ENCODE results near the gene KCNS1.
A peak's percentile ranks its signal among the peaks of the same experiment; 100 is the strongest.
"Not testable (repeated sequence)": the region's sequence is repeated elsewhere in the genome, so short reads cannot be mapped to it uniquely, and the experiment has no call there.

KCNS1 gene

GRCh38 chr20:45100563-45101245 lies at the start of gene KCNS1:
Gene KCNS1 (minus strand): TSS chr20:45101127. CDS start chr20:45099236, 1,891 bp downstream.
- no peak for DNase-seq (ENCODE audit: low spot score)

- no peak for DNase-seq (ENCODE audit: low spot score)
These were observed 48.1 kb upstream of the KCNS1 start for GRCh38 chr20:45149062-45149461.

- no peak for DNase-seq (ENCODE audit: low spot score)
These were observed 39.9 kb upstream of the KCNS1 start for GRCh38 chr20:45140836-45141235.

- not testable (repeated sequence) for DNase-seq (ENCODE audit: low spot score)
These were observed 38.9 kb upstream of the KCNS1 start for GRCh38 chr20:45139733-45140375.

GRCh38 chr20:45138561-45139300 lies 37.8 kb upstream of the KCNS1 start:
- DNase-seq (ENCODE audit: low spot score): no peak

- DNase-seq (ENCODE audit: low spot score): no peak
These were observed 36.0 kb upstream of the KCNS1 start for GRCh38 chr20:45136911-45137310.

GRCh38 chr20:45128099-45128498 lies 27.2 kb upstream of the KCNS1 start:
- DNase-seq (ENCODE audit: low spot score): no peak

- DNase-seq (ENCODE audit: low spot score): no peak
These were observed 23.4 kb upstream of the KCNS1 start, which contains the start of gene WFDC12 for GRCh38 chr20:45124365-45124764. Gene WFDC12 (minus strand): TSS chr20:45124465. CDS start chr20:45124447, 18 bp downstream.

GRCh38 chr20:45121388-45121787 lies 20.5 kb upstream of the KCNS1 start:
- no peak for DNase-seq (ENCODE audit: low spot score)

- no peak for DNase-seq (ENCODE audit: low spot score)
These were observed 18.8 kb upstream of the KCNS1 start for GRCh38 chr20:45119556-45120266.

- no peak for DNase-seq (ENCODE audit: low spot score)
These were observed 17.1 kb upstream of the KCNS1 start for GRCh38 chr20:45118028-45118427.

- no peak for DNase-seq (ENCODE audit: low spot score)
These were observed 16.7 kb upstream of the KCNS1 start for GRCh38 chr20:45117581-45117980.

GRCh38 chr20:45115829-45116228 lies 14.9 kb upstream of the KCNS1 start:
- DNase-seq (ENCODE audit: low spot score): no peak

GRCh38 chr20:45115386-45115774 lies 14.5 kb upstream of the KCNS1 start:
- DNase-seq (ENCODE audit: low spot score): no peak

GRCh38 chr20:45114465-45115385 lies 13.8 kb upstream of the KCNS1 start, which contains the start of gene WFDC5:
Gene WFDC5 (minus strand): TSS chr20:45115174. CDS start chr20:45115083, 91 bp downstream.
- DNase-seq (ENCODE audit: low spot score): no peak

GRCh38 chr20:45113865-45114264 lies 12.9 kb upstream of the KCNS1 start:
- no peak for DNase-seq (ENCODE audit: low spot score)

GRCh38 chr20:45112754-45113153 lies 11.8 kb upstream of the KCNS1 start:
- DNase-seq (ENCODE audit: low spot score): no peak

GRCh38 chr20:45111799-45112471 lies 11.0 kb upstream of the KCNS1 start:
- peak; percentile 24 for DNase-seq (ENCODE audit: low spot score)

- no peak for DNase-seq (ENCODE audit: low spot score)
These were observed 10.4 kb upstream of the KCNS1 start for GRCh38 chr20:45111285-45111684.

- no peak for DNase-seq (ENCODE audit: low spot score)
These were observed 9.4 kb upstream of the KCNS1 start for GRCh38 chr20:45110301-45110700.

GRCh38 chr20:45109634-45110033 lies 8.7 kb upstream of the KCNS1 start:
- DNase-seq (ENCODE audit: low spot score): no peak
